AG04449 (cell line): ENCODE measurements around the gene LDLRAD3.
"Not testable (repeated sequence)": the region's sequence is repeated elsewhere in the genome, so short reads cannot be mapped to it uniquely, and the experiment has no call there.

ENCODE experiments used
- CTCF ChIA-PET: fragments of 350-600 bp; formaldehyde crosslinking; extraction: SDS; loops from one replicate; lab custom pipeline; 2021; ENCODE audit warnings: antibody characterized with exemption; lab: Yijun Ruan, JAX
- POLR2A ChIA-PET: fragments of 400-600, 350-600 bp; formaldehyde crosslinking; extraction: SDS; loops from one replicate; lab custom pipeline; 2020; ENCODE audit warnings: antibody characterized with exemption, inconsistent platforms; lab: Yijun Ruan, JAX
- DNase-seq: peaks from one replicate; pipeline ENCODE4 v3.0.0-alpha.2; 2010; ENCODE audit warnings: low read depth, low spot score
- H3K4me3 ChIP-seq: 2 replicates; pipeline ENCODE4 v1.5.1; 2011; ENCODE audit warnings: low read depth, mild to moderate bottlenecking, control low read depth, low read length
- TF ChIP-seq, protein P1 (sequence below): IDR thresholded peaks from one replicate; pipeline ENCODE4 v1.5.1; 2011; ENCODE audit warnings: mild to moderate bottlenecking, moderate library complexity, low read length, control low read depth, inconsistent platforms; ENCODE audit not compliant: insufficient read depth; ENCODE audit errors: missing control alignments

The LDLRAD3 gene

GRCh38 chr11:36039471-36039870, 95.6 kb downstream of the LDLRAD3 start:
- ChIA-PET POLR2A (no interaction called here), CTCF (interaction anchor here (0.8 to 5.6 kb wide), 4 partner anchors 13 to 228 kb away, joined by 4 to 44 read pairs (median 26); no protein-coding TSS in a partner anchor)
- no peak for DNase-seq
- no peak overlapping the region for H3K4me3 ChIP-seq
- TF ChIP-seq, protein P1, sequence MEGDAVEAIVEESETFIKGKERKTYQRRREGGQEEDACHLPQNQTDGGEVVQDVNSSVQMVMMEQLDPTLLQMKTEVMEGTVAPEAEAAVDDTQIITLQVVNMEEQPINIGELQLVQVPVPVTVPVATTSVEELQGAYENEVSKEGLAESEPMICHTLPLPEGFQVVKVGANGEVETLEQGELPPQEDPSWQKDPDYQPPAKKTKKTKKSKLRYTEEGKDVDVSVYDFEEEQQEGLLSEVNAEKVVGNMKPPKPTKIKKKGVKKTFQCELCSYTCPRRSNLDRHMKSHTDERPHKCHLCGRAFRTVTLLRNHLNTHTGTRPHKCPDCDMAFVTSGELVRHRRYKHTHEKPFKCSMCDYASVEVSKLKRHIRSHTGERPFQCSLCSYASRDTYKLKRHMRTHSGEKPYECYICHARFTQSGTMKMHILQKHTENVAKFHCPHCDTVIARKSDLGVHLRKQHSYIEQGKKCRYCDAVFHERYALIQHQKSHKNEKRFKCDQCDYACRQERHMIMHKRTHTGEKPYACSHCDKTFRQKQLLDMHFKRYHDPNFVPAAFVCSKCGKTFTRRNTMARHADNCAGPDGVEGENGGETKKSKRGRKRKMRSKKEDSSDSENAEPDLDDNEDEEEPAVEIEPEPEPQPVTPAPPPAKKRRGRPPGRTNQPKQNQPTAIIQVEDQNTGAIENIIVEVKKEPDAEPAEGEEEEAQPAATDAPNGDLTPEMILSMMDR, result no peak

DNA sequence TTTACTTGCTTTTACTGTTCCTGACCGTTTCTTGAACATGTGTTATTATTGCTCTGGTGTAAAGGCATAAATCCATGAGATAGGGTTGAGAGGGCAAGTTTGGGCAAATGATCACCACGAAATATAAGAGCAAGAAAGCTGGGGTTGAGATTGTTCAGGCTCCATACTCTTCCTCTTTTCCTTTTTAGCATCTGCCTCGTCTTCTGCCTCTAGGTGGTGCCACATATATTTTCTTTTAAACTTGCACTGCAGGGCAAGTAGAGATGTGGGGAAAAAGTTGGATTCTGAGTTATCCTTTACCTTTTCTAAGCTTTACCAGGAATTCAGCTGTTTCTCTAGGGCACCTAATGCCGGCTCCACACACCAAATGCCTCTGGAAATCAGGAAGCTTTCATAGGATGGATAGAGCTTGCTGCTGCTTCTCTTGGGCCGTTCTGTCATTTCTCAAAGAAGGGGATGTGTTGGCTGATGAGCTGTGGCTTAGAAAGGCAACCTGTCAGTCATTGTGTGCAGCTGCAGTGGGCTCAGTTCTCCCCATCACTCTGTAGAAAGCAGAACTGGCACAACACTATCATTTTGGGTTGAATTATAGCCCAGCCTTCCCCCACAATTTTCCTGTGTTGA, 98.2 kb downstream of the LDLRAD3 start:
- ChIA-PET CTCF (interaction anchor here (0.6 to 5.6 kb wide), 36 partner anchors 10 to 329 kb away, joined by 3 to 77 read pairs (median 4); no protein-coding TSS in a partner anchor), POLR2A (no interaction called here)
- TF ChIP-seq, protein P1, result peak; percentile 59
- no peak for DNase-seq
- H3K4me3 ChIP-seq, result no peak overlapping the region

GRCh38 chr11:36044636-36045035, 100.8 kb downstream of the LDLRAD3 start:
- DNase-seq, result no peak
- POLR2A ChIA-PET, result no interaction called here
- TF ChIP-seq, protein P1, result no peak
- CTCF ChIA-PET, result interaction anchor here (1.0 to 5.6 kb wide), 6 partner anchors 18 to 448 kb away, joined by 3 to 77 read pairs (median 24); no protein-coding TSS in a partner anchor
- H3K4me3 ChIP-seq, result no peak overlapping the region

DNA sequence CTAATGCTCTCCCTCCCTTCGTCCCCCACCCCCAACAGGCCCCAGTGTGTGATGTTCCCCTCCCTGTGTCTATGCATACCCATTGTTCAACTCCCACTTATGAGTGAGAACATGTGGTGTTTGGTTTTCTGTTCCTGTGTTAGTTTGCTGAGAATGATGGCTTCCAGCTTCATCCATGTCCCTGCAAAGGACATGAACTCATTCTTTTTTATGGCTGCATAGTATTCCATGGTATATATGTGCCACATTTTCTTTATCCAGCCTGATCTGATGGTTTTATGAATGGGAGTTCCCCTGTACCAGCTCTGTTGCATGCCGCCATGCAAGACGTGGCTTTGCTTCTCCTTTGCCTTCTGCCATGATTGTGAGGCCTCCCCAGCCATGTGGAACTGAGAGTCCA, 102.1 kb downstream of the LDLRAD3 start:
- CTCF ChIA-PET, result interaction anchor here (2.0 to 2.4 kb wide), 2 partner anchors 10 to 212 kb away, joined by 8 to 9 read pairs; no protein-coding TSS in a partner anchor
- H3K4me3 ChIP-seq, POLR2A ChIA-PET: not testable (repeated sequence)

DNA sequence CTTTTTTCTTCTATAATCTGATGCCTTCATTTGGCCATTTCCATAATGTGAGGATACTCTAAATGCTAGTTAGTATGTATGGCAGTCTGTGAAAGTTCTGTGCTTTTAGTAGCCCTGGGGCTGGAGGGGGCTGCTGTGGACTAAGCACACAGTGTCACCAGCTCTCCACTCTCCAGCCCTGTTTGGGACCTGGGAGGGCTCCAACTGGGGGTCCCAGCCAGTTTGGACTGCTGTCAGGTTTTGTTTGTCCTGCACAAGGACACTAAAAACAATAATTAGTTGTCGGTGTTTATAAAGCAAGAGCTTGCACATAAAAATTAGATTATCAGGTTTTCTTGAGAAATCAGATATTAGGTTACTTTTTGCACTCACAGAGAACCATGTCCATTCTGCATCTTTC, 103.1 kb downstream of the LDLRAD3 start:
- ChIA-PET POLR2A (no interaction called here), CTCF (interaction anchor here (1.4 to 2.4 kb wide), 3 partner anchors 9 to 211 kb away, joined by 5 to 9 read pairs (median 8); no protein-coding TSS in a partner anchor)
- TF ChIP-seq, protein P1, result no peak
- DNase-seq, result no peak
- H3K4me3 ChIP-seq, result no peak overlapping the region

More for the DNA sequence above, 102.1 kb downstream of the LDLRAD3 start:
- not testable (repeated sequence) for DNase-seq

DNA sequence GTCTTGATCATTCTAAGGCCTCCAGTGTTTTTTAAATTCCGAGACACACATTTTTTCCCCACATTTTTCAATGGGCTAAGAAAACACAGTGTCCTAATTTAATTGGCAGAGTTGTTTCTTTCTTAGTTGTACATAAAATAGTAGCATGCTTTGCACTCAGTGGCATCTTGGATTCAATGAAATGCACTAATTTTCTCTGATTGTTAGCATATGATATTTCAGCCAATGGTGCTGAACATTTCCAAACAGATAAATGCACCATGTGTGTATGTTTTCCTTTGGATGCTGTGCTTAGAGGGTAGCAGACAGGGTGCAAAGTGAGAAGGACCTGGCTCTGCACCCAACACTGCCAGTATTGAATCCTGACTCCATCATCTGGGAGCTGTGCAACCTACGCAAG, 103.5 kb downstream of the LDLRAD3 start:
- H3K4me3 ChIP-seq, result no peak overlapping the region
- DNase-seq, result no peak
- TF ChIP-seq, protein P1, result no peak
- CTCF ChIA-PET, result interaction anchor here (1.2 to 2.4 kb wide), 4 partner anchors 9 to 211 kb away, joined by 5 to 9 read pairs (median 7); no protein-coding TSS in a partner anchor
- POLR2A ChIA-PET, result no interaction called here
